Iris pigment epithelial cell (primary cell): ENCODE results near the gene PRICKLE2.
A peak's percentile ranks its signal among the peaks of the same experiment; 100 is the strongest.

Source experiments
- DNase-seq: peaks from one replicate; pipeline ENCODE4 v3.0.0-alpha.2; 2011; ENCODE audit warnings: low read depth

PRICKLE2 gene

DNA sequence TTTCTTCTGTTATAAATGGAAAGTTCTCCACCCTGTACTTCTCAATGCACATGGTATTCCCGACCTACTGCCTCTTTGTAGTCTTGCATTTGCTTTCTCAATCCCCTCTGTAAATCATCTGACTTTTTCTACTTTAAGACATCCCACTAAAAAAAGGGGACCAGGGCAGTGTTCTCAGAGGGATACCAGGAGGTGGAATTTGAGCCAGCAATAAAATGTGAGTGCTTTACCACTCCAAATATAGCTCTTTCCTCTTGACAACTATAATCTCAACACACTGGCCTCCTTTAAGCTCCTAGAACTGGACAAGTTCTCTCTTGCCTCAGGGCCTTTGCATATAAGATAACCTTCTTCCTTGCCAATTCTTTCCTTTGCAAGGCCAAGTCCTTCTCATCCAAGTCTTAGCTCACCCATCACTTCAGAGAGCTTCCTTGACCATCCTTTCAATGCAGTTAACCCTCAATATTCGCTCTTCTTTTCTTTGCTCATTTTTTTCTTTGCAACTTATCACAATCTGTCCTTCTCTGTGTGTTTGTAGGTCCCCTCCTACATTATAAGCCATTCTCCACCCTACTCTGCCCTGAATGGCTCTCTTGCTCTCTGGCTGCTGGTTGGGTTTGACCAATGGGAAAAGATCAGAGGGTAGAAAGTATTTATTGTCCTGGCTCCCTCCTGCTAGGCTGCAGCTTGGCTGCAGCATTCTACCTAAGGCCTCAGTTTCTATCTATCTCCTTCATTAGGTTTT is 93.4 kb downstream of the PRICKLE2 start:
- DNase-seq, result no peak

- no peak for DNase-seq
These were observed 94.8 kb downstream of the PRICKLE2 start for GRCh38 chr3:64130436-64130835.

- no peak for DNase-seq
These were observed 95.7 kb downstream of the PRICKLE2 start for GRCh38 chr3:64129581-64129980.

- DNase-seq, result no peak
These were observed 96.2 kb downstream of the PRICKLE2 start for GRCh38 chr3:64129106-64129505.

GRCh38 chr3:64125561-64125960 is 99.7 kb downstream of the PRICKLE2 start:
- no peak for DNase-seq

GRCh38 chr3:64123931-64124330 is 101.3 kb downstream of the PRICKLE2 start:
- DNase-seq, result no peak

- DNase-seq, result no peak
These were observed 102.8 kb downstream of the PRICKLE2 start for GRCh38 chr3:64122476-64122875.

- DNase-seq, result no peak
These were observed 103.4 kb downstream of the PRICKLE2 start for GRCh38 chr3:64121750-64122311.

DNA sequence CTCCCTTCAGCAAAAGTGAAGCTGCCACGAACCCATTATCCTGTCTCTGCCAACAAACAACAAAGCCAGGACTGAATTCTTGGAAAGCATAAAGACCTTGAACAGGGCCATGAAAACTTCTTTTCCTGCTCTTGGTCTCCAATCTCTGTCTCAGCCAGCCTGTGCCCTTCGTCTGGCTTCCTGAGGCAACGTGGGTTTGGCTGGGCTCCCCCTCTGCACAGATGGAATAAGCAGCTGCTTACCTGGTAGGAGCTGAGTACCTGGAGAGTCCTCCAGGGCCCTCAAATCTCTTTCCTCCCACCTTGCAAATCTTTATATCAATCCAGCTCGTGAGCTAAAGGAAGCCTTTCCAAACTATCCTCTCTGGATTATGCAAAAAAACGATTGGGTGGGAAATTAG is 104.4 kb downstream of the PRICKLE2 start:
- no peak for DNase-seq

GRCh38 chr3:64117483-64117882 is 107.8 kb downstream of the PRICKLE2 start:
- DNase-seq, result no peak

GRCh38 chr3:64114651-64115050 is 110.6 kb downstream of the PRICKLE2 start:
- peak; percentile 60 for DNase-seq

DNA sequence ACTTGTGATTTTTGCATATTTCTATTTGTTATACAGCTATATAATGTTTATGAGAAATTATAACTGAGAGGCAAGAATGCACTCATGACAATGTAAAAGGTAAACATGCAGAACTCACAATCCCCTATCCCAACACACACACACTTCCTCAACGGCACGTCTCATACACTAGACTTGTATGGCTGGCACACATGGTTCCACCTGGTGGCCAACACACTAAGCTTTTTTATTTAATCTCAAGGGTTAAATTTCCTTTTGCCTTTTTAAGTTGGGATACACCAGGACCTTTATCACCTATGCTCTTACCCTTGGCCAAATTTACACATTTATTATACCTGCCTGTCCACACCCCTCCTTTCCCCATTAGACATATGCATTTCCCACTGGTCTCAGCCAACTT is 113.4 kb downstream of the PRICKLE2 start:
- DNase-seq, result no peak

DNA sequence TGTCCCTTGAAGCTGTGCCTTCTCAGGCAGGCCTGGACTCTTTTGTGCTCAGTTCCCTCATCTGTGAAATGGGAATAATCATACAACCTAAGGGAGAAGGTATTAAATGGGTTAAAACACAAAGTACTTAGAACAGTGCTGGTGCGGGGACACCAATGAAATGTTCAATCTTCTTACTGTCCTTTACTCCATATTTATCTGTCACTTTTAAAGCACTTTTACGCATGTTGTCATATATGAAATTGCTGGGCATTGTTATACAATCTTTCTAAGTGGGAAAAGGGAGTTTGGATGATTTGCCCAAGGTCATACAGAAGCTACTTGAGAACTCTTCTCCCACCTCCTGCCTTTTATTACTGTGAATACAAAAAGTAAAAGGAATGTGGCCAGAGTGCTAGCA is 114.2 kb downstream of the PRICKLE2 start:
- DNase-seq, result no peak

DNA sequence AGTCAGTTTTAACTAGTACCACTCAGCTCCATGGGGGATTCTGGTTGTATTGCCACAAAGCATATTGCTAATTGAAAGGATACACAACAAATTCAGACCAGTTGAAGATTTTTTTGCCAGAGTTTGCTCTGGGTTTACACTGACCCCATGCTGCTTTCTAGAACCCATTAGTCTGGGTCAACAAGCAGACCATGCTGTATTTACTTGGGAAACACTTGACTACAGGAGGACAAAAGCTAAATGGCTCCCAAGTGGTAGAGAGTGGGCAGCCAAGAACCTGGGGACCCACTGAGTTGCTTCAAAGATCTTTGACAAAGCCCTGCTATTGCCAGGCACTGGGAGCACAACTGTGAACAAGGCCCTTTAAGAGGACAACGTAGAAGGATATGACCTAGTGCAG is 115.2 kb downstream of the PRICKLE2 start:
- no peak for DNase-seq

- no peak for DNase-seq
These were observed 115.8 kb downstream of the PRICKLE2 start for GRCh38 chr3:64109438-64109837.

GRCh38 chr3:64108784-64109317 is 116.4 kb downstream of the PRICKLE2 start:
- DNase-seq, result no peak

- no peak for DNase-seq
These were observed 117.0 kb downstream of the PRICKLE2 start for GRCh38 chr3:64108231-64108630.

GRCh38 chr3:64107190-64107589 is 118.1 kb downstream of the PRICKLE2 start:
- no peak for DNase-seq

GRCh38 chr3:64105816-64106215 is 119.5 kb downstream of the PRICKLE2 start:
- no peak for DNase-seq

DNA sequence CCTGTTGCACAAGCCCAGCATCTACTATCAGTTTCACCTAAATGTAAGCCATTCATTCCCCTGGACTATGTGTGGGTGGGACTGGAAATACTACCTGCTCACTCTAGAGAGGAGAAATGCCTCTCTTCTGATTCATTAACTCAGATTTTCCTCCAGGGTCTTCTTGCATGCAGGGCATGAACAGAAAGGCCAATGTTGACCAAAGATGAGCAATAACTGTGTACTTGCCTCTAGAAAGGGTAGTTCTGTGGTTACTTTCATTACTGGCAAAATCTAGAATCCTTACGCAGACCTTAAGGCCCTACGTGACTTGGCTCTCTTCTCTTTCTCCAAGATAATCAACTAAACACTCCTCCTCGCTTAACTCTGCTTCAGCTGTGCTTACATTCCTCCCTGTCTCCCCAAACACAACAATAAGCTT is 120.6 kb downstream of the PRICKLE2 start:
- DNase-seq, result peak; percentile 70

DNA sequence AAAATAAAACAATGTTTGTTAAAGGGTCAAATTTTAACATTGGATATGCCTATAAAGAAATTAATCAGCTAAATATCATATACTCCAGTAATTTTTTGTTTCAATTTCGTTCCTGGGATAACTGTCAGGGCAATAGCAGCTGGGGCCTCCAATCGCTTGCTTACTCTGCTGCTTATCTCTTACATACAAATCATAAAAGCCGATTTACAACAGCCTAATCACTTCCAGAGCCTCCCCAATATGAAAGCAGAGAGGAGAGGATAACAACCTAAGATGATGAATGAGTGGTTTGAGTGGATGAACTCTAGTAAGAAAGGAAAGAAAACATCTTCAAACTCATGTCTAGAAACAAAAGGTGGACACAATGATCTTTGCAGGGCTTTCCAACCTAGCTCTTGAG is 121.3 kb downstream of the PRICKLE2 start:
- no peak for DNase-seq

DNA sequence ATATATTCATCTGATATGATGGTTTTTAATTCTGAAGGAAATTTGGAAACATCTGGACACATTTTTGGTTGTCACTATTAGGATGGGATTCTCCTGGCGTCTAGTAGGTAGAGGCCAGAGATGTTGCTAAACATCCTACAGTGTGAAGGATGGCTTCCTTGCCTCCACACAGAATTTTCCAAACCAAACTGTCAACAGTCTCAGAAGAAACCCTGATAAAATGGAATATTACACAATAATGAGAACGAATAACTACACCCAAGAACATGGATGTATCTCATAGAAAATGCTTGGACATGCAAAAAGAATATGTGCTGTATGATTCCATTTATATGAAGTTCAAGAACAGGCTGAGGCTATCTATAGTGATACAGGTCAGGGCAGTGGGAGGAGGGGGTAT is 122.1 kb downstream of the PRICKLE2 start:
- DNase-seq, result no peak

- no peak for DNase-seq
These were observed 123.1 kb downstream of the PRICKLE2 start for GRCh38 chr3:64102147-64102546.

GRCh38 chr3:64099316-64099715 is 126.0 kb downstream of the PRICKLE2 start:
- DNase-seq, result no peak
